ENCODE data around the gene FRMD7.
A peak's percentile ranks its signal among the peaks of the same experiment; 100 is the strongest.
"Not testable (repeated sequence)": the region's sequence is repeated elsewhere in the genome, so short reads cannot be mapped to it uniquely, and the experiment has no call there.

The FRMD7 gene

DNA sequence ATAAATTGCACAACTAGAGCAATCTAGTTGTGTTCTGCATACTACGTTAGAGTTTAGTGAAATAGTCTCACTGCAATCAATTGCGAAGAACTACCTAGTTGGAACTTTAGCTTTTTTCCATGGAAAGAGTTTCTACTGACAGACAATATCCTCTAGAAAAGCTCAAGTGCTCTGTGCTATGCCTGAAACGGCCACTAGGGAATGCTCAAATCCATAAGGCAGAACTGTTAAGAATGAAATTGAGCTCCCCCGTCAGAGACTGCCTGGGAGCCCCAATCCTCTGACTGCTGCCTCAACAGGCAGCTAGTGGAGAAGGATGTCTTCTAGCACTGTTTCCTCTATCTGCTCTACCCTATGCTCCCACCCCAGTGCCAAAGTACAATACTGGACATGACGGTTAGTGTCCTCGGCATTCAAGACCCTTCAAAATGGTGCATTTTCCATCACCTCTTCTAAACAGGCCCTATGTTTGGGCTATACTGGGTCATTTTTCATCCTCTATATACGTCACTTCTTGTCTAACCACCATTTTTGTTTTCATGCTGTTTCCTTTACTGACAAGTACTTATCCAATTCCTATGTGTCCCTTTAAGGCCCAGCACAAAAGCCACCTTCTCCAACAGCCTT lies 35.3 kb downstream of the FRMD7 start:
- DNase-seq = peak; percentile 49

DNA sequence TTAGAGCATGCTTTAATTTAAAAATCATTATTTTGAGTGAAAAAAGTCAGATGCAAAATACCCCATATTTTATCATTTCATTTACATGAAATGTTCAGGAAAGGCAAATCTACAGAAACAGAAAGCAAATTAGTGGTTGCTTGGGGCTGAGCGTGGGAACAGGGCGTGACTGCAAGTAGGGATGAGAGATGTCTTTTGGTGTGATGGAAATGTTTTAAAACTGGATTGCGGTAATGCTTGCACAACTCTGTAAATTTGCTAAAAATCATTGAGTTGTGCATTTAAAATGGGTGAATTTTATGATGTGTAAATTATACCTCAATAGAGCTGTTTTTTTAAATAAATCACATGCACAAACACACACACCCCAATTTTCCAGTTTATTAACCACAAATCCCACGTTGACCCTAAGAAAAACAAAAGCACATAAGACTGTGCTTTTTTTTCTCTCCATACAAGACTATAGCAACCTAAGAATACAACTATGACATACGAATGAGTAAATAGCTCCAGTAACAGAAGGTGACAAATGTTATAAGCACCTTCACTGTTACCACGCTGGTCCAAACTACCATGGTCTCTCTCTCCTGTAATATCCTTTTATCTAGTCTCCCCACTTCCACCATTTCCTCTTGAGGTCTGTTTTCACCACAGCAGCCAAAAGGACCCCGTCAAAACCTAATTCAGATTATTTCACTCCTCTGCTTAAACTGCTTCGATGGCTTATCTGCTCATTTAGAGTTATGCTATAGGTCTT lies 37.2 kb downstream of the FRMD7 start:
- DNase-seq = no peak

DNA sequence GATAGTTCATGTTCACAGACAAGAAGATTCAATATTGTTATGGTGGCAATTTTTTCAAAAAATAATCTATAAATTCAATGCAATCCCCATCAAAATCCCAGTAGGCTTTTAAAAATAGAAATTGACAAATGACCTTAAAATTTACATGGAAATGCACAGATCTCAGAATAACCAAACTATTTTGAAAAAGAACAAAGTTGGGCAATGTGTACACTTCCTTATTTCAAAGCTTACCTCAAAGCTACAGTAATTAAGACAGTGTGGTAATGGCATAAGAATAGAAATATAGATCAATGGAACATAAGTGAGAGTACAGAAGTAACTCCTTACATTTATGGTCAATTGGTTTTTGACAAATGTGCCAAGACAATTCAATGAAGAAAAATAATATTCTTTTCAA lies 39.0 kb downstream of the FRMD7 start:
- DNase-seq = no peak

DNA sequence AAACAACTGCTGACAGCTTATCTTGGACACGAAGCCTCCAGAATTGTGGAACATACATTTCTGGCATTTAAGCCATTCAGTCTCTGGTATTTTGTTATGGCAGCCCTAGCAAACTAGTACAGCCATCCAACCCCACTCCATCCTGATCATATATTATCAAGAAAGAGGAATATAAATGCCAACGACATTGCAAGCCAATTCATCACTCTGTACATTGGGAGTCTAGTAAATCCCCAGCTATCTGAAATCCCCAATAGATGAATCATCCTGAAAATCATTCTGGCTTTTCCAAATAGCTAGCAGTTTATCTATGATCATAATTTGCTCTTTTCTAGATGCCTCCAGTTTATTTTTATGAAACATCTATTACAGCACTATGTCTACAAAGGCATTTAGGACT lies 41.1 kb downstream of the FRMD7 start:
- no peak for DNase-seq

DNA sequence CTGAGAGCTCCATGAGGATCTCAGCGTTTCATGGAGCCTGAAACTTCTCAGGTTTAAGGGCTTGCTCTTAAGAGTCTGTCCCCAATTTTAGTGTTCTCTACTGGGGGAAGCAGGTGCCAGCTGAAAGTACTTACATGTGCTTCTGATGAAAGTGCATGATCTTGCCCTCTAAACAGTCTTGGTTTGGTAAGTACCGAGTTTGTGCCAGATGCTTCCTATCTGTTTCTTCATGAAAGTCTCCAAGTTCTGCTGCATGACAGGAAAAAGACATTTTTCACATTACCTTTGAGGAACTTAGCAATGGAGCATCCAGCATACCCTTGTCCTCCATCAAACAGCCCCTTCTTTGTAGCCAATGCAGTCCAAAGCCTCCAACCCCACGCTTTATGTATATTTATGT lies 42.0 kb downstream of the FRMD7 start:
- DNase-seq = no peak

DNA sequence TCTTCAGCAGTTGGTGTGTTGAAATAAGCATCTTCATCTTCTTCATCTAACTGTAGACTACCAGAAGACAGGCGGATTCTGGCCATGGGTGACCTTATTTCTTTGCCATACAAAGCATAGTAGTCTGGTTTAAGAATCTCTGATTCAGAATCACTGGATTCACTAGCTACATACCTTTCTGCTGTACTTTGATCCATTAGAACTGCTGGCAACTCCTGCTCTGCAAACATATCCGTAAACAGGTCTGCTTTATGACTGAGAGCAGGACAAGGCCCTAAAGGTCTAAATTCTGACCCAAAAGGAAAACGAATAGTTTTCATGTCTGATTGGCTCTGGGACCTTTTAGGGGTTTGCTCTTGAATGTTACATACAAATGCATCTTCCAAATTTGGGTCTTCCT lies 49.9 kb downstream of the FRMD7 start:
- no peak for DNase-seq

DNA sequence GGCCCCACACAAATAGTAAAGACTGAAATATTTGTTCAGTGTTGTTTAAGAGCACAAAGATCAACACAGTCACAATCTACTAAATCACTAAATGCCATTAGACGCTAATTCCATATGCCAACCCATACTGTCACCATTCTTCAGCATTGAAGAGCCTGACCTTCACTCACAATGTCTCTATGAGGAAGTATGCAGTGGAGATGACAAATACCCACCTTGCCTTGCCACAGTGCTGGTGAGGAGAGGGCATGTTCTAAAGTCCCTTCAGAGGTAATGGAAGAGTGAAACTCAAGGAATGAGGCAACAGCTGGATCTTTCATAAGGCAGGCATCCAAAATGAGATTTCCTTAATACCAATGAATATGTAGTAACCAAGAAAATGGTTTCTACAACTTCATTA lies 50.4 kb downstream of the FRMD7 start:
- no peak for DNase-seq

DNA sequence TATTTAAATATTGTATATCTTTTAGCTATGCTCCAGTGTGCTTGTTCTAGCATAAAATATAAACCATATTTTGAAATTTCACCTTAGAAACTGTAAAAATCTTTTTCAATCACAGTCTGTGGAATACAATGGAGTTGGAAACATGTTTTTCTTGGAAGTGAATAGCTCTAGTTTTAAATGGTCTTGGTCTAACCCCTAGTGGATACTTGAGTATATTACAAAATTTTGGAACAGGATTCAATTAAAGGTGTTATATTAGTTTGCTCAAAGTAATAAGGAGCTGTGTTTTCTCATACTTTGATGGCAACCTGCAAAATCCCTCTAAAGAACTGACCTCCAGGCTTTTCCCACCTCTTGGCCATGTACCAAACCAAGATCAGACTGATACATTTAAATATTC lies 56.6 kb downstream of the FRMD7 start:
- DNase-seq = no peak

DNA sequence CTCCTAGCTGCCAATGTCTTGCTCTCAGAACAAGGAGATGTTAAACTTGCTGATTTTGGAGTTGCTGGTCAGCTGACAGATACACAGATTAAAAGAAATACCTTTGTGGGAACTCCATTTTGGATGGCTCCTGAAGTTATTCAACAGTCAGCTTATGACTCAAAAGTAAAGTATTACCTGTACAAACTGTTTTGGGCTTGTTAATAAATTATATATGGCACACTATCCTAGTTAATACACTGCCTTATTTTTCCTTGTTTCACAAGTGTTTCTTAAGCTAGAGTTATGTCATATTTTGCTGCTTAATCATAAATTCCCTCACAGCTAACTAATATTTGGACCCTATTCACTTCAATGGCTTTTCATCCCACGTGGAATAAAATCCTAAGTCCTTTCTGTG lies 59.4 kb downstream of the FRMD7 start:
- DNase-seq = no peak

DNA sequence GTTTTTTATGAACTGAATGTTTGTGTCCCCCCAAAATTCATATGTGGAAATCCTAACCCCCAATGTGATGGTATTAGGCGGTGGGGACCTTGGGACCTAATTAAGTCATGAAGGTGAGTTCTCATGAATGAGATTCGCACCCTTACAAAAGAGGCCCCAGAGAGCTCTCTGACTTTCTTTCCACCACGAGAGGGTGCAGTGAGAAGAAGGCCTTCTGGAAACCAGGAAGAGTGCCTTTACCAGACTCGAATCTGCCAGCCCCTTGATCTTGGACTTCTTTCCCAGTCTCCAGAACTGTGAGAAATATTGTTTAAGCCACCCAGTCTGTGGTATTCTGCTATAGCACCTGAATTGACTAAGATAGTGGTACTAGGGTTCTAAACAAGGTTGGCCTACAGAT lies 64.0 kb downstream of the FRMD7 start:
- DNase-seq = no peak

DNA sequence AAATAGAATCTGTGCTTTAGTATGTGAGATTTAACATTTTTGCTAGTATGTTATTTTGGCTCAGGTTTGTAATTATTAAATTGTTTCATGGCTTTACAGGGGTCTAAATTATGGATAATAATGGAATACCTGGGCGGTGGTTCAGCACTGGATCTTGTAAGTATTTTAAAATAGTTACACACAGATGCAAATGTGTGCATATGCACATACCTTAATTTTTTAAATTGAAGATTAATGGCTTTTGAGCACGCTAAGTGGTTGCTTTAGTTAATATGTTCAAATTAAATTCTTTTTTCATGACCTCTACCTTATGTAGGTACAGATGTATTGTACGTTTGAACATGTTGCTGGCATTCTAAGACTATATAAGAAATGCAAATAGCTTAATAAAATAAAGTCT lies 64.5 kb downstream of the FRMD7 start:
- no peak for DNase-seq

DNA sequence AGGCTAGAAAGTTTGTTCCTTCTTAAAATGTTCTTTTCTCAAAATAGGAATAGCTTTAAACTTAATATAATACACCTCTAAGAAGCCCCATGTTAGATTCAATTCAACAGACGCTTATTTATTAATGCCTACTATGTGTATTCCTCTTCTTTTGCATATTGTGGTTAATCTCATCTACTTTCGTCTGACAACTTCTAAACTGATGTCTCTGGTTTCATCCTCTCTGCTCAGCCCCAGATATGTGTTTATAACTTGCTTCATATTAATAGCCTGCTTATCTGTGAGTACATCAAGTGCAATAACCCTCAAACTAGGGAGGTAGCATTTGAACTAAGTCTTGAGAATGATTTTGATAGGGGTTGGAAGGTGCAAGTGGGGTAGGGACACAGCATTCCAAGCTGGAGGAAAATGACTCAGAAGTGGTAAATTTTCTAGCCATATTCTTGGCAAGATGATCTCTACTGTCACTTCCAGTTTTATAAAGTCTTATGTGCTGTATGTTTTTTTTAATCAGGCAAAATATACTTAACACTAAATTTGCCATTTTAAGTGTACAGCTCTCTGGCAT lies 67.8 kb downstream of the FRMD7 start:
- no peak for DNase-seq

DNA sequence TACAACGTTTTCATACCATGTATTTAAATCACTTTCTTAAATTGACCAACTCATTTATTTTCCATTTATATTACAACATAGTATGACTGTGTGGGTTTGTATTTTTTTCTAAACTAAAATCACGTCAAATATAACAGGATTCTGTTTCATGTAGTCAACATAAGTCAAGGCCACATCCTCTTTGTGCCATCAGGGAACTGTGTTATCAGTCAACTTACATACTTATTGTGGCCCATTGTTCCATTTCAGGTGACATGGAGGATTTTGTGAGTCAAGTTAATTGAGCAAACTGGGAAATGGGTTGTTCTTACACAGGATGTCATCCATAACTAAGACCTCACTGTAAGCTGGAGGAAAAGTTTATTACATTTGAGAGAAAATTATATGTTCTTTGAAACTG lies 68.8 kb downstream of the FRMD7 start:
- no peak for DNase-seq

DNA sequence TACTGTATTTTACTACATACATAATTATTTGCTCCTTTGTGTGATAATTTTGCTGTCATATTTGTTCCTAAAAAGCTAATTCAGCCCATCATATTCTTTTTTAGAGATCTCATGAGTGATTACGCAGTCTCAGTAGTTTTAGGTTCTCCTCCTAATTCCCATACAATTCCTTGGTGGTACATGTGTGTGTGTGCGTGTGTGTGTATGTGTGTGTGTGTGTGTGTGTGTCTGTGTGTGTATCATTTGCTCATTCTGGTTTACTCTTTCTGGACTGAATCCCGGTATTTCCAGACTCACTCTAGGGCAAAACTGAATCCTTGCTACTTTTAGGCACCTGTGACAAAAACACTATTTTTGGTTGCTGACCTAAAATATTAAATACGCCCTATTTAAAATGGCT lies 69.8 kb downstream of the FRMD7 start:
- no peak for DNase-seq

DNA sequence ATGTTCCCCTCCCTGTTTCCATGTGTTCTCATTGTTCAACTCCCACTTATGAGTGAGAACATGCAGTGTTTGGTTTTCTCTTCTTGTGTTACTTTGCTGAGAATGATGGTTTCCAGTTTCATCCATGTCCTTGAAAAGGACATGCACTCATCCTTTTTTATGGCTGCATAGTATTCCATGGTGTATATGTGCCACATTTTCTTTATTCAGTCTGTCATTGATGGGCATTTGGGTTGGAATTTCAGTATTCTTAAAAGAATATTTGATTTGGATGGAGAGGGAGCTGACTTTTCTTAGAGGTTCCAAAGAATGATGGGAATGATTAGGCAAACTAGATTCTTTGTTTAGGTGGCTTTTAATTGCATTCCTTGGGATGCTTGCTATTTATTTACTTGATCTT lies 76.0 kb downstream of the FRMD7 start:
- DNase-seq = not testable (repeated sequence)

DNA sequence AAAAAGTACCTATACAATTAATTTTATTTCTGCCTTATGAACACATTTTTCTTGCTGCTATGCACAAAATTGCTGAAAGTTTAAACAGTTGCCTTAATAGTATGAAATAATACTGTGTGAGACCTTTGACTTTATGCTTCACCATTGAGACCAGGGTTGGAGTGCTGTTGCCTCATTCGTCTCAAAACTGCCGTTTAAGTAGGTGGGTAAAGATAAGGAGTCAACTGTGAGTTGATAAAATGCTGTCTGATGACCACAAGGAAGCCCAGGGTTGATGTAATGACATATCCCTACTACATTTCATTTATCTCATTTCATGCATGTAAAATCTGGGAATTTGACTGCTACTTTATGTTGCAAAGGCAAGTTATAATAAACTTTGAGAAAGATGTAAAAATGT lies 81.3 kb downstream of the FRMD7 start:
- no peak for DNase-seq

DNA sequence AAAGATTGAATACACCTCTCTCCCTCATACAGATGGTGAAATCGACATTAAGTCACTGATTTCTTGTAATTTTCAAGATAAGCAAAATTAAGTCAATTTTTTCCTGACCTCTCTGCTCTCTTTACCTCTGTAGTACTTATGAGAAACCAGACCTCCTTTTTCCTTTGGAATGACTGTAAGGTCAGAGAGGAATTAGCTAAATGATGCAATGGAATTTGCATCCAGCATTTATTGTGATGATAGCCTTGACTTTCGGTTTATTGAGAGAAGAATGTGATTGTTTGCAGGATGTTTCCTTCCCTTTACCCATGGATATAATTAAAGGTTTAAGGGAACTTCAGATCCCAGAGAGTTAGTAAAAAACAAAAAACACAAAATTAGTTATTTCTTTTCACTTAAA lies 82.4 kb downstream of the FRMD7 start:
- no peak for DNase-seq

DNA sequence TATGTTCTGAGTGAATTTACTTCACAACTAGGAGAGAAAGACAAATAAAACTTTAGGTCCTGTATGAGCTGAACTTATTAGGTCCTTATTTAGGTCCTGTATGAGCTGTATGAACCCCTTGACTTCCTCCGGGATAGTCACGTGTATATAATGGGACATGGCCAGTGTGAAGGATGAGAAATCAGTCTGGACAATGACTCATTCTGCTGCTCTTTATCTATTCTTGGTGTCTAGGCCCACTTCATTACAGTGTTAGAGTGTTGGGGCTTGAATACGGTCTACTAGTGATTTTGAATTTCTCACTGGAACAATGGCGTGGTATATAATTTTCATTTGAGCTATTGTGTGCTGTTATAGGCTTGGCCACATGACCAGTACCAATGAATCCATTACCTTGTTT lies 82.9 kb downstream of the FRMD7 start:
- DNase-seq = no peak

DNA sequence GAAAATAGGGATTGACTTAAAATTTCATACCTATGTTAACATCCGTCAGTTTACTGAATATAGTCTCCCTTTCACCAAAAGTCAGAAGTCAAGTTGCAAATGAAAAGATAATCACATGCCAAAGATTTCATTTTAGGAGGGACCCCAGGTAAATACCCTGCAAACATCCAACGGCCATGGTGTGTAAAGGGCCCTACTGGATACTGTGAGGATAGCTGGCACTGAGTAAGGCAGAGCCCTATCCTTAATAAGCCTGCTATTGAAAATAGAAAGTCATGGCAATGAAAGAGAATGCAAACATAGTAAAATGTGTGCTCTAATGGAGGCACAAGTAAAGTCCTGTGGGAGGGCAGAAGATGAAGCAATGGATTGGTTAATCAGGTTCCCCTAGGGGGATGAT lies 83.8 kb downstream of the FRMD7 start:
- no peak for DNase-seq

DNA sequence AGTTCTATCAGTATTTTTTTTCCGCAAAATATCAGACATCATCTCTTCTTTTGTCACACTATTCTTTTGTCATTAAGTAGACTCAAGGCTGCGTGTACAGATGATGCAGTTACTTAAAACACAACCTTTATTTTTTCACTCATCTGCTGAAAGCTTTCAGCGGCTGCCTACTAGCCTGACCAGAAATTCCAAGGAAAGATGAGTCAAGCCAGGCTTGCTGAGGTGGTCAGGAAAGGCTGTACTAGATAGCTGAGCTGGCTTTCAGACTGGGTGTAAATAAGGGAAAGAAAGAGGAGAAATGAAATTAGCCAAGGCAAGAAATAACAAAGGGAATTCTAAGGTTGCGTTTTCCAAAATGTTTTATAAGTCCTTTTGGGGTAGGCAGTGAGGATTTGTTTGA lies 86.8 kb downstream of the FRMD7 start:
- no peak for DNase-seq

DNA sequence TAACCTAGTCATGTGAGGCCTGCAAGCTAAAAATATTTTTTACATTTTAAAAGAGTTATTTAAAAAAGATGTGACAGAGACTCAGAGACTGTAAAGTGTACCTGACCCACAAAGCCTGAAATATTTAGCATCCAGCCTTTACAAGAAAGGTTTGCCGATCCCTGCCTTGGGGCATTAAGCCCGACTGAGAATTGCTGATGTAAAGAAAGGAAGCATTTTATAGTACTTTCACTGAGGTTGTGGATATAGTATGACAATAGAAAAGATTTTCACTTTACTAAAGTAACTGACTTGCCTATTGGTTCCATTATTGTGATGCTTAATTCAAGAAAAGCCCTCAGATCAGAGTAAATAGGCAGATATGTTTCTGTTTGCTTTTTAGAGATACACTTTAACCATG lies 87.8 kb downstream of the FRMD7 start:
- DNase-seq = no peak

DNA sequence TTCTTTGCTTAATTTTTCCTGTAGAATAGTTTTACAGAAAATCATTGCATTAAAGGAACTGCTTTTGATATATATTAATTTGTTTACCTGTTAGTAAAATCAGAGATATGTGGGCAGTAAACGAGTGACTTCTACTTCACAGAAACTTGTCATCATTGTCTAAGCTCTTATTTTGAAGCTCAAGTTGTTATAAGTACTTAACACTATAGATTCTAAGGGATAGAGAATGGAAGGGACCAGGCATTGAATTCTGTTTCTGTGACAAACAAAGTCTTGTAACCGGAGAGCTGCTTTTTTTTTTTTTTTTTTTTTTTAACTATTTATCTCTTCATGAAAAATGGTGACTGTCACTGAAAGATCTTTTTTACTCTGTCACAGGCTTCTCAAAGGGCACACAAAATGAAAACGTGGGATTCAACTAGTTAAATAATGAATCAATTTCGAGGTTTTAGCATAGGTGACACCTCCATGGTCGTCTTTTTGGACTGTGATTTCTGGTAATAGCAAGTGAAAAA lies 90.3 kb downstream of the FRMD7 start:
- no peak for DNase-seq

DNA sequence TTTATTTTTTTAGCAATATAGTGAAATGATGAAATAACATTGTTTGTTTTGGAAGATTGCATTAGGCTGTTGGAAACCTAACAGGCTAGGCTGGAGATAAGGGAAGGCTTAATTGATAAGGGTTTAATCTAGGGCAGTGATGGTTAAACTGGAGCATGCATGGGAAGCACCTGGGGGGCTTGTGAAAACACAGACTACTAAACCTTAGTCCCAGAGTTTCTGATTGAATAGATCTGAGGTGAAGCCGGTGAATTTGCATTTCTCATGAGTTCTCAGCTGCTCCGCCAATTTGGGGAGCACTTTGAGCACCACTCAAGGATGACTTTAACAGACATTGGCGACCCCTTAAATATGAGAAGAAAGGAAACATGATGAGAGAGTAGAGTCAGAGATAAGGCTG lies 93.2 kb downstream of the FRMD7 start:
- DNase-seq = no peak

DNA sequence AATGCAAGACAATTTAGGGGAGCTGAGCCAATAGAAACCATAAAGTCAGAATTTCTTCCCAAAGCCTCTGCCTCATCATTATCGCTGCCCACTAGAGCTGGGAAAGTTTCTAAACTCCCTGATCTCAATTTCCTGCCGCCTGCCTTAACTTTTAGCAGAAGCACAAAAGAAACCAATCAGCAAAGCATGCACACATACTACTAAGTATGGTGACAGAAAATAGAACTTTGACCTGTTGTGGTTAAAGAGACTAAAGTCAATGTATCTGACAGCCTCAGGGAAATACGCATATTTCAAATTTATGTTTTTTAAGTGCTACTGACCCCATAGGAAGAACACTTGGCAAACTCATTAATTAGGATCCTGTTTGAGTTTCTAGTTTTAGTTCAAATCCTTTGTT lies 94.7 kb downstream of the FRMD7 start:
- DNase-seq = no peak

DNA sequence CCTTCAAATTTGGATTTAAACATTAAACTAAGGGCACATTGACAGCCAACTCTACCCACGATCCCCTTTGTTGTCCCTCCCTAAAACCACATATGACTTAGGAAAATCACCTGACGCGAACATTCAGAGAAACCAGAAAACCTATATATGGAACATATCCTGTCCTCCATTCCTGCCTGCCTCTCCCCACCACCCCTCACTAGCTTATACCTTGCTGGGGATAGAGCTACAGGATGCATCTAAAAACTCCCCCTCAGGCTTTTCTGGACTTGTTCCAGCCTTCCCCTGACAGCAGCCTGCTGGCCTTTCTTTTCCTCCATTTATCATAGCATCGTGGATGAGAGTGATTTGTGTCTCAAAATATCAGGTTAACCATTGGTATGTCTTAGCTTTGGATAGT lies 96.0 kb downstream of the FRMD7 start:
- DNase-seq = no peak

All from activated CD4-positive, alpha-beta T cell treated with anti-CD3 and anti-CD28 coated beads, Interleukin-2, amount 50 U/mL, for 16 hours (primary cell).